Hematopoietic multipotent progenitor cell (in vitro differentiated cells): ENCODE data around the gene TTC1. TPM values are rescaled to one million over a fixed set of nuclear protein-coding genes. Genes with fewer than 3 reads are reported as not detected.
"Not testable (repeated sequence)": the region's sequence is repeated elsewhere in the genome, so short reads cannot be mapped to it uniquely, and the experiment has no call there.

ENCODE experiments used
- DNase-seq, 3 donors: peaks; one replicate each; pipeline ENCODE4 v3.0.0-alpha.2; 2011 to 2015; ENCODE audit warnings: low read depth in 2 of 3, low spot score in 2 of 3
- total RNA-seq: library from RNA; depleted of rRNA; stranded (reverse); fragments of >200 nt; gene quantifications from one replicate; pipeline ENCODE4 v1.2.3, GENCODE V29; 2012

TTC1 gene
- total RNA-seq, 1 donor = 13.5 TPM

DNA sequence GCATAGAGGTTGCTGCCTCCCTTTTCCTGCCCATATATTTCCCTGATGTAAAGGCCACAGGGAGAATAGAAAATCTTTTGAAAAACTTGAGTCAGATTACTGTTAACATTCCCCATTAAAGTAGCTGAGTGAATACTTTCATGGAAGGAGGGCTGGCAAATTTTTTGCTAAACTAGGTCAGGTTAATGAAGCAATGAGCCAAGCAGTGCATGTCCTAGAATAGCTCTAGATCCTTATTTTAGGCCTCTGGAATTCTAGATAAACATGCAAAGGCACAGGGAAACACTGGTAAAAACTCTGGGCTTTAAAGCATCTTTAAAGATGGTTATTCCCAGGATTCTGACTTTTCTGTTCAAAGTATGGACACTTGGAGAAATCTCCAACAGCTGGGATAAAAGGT is 27.9 kb downstream of the TTC1 start:
- no peak for DNase-seq

DNA sequence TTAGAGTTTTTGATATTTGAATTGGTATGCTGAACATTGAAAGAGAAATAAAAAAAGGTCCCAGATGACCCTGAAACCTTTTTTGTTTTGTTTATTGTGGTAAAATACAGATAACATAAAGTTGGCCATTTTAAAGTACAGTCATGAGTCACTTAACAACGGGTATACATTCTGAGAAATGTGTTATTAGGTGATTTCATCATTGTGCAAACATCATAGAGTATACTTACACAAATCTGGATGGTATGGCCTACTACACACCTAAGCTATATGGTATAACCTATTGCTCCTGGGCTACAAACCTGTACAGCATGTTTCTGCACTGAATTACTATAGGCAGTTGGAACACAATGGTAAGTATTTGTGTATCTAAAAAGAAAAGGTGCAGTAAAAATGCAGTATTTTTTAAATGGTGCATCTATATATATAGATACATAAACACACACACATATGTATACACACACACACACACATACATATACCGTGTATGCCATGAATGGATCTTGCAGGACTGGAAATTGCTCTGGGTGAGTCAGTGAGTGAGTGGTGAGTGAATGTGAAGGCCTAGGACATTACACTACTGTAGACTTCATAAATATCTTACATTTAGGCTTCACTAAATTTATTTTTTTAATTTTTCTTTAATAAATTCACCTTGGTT is 31.0 kb downstream of the TTC1 start:
- DNase-seq = no peak

DNA sequence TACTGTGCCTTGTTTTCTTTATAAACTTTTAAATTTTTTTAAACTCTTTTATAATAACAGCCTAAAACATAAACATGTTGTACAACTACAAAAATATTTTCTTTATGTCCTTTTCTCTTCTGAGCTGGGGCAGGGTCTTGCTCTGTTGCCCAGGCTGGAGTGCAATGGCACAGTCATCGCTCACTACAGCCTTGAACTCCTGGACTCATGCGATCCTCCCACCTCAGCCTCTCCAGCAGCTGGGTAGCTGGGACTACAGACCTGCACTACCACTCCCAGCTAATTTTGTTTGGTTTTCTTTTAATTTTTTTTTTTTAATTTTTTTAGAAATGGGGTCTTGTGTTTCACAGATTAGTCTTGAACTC is 31.5 kb downstream of the TTC1 start:
- DNase-seq = no peak

DNA sequence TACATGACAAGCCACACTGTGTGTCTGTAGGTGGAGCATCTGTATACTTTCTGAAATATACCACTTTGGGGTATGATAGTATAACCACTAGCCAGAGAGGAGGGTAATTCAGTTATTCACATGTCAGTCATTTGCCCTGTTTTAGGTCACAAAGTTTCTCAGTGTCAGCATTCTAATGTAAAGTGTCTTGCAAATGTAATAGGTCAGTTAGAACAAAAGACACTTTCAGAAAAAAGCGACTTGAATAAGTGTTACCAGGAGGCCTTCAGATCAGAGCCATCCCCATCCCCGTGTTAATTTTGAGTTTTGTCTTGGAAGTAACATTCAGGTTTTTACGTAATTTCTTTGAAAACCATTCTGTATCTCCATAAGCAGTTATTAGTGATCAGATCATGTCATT is 33.7 kb downstream of the TTC1 start:
- DNase-seq = no peak

DNA sequence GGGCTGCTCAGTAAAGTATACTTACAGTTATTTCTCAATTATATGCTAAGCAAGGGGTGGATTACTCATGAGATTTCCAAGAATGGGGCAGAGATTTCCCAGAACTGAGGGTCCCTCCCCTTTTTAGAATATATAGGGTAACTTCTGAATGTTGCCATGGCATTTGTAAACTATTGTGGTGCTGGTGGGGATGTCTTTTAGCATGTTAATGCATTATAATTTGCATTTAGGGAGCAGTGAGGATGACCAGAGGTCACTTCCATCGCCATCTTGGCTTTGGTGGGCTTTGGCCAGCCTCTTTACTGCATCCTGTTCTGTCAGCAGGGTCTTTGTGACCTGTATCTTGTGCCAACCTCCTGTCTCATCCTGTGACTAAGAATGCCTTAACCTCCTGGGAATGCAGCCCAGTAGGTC is 35.5 kb downstream of the TTC1 start:
- no peak for DNase-seq

DNA sequence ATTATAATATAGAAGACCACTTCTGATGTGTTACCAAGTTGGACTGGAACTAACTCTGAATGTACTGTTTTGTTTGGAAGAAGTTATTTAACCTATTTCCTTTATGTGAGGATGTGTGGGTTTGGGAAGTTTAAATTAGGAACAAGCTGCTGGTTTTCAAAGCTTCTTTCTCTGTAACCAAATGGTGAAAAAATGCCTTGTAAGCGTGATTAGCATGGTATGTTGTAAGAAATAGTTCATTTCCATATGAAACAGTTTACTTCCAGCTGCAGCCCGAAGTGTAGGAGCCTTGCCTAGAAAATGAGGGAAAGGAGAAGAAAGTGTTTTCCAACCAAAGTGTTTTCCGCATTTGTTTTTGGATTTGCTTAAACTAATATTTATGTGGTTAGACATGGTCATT is 36.0 kb downstream of the TTC1 start:
- DNase-seq = no peak

DNA sequence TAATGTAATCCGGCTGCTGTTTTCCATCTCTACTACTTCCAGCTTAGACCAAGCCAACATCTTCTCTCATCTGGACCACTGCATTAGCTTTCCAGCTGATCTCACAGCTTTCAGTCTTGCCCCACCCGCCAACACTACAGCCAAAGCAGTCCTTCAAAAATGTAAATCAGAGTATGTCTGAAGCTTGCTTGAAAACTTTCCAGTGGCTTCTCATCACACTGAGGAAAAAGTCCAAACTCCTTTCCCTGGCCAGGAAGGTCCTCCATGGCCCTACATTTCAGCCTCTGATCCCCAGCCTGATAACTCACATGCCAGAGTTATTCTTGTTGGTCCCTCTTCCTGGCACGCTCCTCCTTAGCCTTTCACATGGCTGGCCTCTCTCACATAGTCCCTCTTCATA is 38.5 kb downstream of the TTC1 start:
- DNase-seq = no peak

DNA sequence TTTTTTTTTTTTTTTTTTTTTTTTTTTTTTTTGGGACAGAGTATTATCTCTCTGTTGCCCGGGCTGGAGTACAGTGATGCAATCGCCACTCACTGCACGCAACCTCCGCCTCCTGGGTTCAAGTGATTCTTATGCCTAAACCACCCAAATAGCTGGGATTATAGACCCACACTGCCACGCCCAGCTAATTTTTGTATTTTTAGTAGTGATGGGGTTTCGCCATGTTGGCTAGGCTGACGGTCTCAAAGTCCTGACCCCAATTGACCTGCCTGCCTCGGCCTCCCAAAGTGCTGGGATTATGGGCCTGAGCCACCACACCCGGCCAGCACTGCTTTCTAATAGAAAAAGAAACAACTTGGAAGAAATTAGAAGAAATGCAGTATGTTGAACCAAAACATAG is 39.2 kb downstream of the TTC1 start:
- no peak for DNase-seq

DNA sequence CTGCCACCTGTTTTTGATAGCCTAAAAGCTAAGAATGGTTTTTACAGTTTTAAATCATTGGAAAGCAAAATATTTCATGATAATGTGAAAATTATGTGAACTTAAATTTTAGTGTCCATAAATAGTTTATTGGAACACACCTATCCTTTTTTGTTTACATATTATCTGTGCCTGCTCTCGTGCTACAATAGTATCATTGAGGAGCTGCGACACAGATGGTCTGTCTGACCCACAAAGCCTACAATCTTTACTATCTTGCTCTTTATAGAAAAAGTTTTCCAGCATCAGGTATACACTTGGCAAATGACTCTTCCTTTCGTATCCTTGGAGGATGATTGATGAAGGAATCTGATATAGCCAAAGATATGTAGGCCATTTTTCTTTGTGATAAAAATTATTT is 40.2 kb downstream of the TTC1 start:
- no peak for DNase-seq

DNA sequence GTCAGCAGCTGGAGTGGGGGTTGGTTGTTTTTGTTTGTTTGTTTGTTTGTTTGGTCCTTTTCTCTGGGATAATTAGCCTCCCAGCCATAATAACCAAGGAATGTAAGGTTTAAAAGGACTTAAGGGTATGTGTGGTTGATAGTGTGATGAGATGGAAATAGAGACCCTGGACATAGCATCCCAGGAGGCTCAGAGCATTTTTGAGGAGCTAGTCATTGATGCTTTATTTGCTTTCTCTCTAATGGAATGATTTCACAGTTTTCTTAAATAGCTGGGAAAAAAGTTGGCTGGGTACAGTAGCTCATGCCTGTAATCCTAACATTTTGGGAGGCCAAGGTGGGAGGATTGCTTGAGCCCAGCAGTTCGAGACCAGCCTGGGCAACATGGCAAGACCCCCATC is 45.1 kb downstream of the TTC1 start:
- DNase-seq = no peak

DNA sequence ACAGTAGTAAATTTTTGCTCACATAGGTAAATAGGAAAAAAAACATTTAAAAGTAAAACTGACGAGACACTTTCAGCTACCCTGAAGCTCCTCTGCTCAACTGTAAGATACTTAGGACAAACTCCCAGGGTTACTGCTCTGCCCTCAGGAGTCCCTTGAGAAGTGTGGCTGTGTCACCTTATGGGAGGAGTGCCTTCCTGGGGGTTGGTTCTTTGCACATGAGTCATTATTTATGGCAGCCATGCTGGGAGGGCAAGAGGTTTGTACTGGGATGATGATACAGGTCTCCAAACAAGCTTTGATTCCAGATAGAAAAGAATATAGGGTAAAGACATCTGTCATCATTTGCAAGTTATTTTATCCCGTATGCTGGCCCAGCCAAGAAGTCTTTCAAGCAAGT is 45.9 kb downstream of the TTC1 start:
- no peak for DNase-seq

DNA sequence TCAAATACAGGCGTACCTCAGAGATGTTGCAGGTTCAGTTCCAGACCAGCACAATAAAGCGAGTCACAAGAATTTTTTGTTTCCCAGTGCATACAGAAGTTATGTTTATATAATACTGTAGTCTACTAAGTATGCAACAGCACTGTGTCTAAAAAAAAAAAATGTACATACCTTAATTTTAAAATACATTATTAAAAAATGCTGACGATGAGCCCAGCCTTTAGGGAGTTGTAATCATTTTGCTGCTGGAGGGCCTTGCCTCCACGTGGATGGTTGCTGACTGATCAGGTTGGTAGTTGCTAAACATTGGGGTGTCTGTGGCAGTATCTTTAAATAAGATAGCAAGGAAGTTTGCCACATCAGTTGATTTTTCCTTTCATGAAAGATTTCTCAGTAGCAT is 48.3 kb downstream of the TTC1 start:
- no peak for DNase-seq

DNA sequence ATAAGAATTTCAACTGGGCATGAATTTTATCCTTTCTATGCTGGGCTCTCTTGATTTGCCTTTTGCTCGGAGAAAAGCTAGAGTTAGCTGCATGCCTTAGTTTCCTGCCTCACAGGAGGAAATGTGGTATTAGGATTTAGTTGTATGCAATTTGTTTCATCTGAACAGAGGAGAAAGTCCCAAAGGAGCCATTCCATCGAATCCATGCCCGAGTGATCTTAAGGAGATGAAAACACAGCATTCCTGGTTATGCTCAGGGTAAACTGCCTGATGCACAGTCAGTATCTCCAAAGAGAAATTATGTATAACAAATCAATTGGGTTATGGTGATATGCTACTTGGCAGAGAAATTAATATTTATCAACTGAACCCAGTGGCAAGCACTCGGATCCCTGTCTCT is 51.1 kb downstream of the TTC1 start:
- DNase-seq = no peak

DNA sequence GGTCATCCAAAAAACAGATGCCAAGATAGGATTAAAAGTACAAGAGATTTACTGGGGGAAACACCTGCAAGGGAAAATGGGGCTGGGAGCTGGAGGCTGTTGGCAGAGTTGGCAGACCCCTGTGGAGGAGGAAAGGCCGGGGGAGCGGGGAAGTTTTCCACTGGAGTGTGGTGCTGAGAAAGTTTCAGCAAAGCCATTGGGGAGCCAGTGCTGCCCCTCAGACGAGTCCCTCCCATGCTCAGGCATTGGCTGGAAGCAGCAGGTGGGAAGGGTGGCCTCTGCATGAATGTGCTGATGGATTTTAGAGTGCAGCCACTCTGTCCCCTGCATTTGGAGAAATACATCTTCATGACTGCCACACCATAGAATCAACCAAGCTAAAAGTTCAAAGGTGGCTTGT is 52.8 kb downstream of the TTC1 start:
- DNase-seq = no peak

DNA sequence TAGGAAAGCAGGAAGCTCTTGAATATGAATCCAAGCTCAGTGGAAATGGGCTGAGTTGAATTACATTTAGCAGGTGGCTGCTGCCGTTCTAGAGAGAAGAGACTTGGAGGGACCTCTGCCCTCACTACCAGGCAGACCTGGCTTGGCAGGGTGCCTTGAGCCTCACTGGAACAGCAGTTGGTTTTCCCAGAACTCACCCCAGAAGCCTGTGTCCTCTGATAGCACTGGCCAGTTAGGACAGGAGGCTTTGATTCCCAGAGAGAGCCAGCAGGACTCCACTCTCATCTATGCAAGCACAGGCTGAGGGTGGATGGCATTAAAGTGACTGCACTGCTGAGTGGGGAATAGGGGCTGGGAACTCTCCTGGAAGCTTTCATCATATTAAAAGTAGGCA is 55.5 kb downstream of the TTC1 start:
- no peak for DNase-seq

DNA sequence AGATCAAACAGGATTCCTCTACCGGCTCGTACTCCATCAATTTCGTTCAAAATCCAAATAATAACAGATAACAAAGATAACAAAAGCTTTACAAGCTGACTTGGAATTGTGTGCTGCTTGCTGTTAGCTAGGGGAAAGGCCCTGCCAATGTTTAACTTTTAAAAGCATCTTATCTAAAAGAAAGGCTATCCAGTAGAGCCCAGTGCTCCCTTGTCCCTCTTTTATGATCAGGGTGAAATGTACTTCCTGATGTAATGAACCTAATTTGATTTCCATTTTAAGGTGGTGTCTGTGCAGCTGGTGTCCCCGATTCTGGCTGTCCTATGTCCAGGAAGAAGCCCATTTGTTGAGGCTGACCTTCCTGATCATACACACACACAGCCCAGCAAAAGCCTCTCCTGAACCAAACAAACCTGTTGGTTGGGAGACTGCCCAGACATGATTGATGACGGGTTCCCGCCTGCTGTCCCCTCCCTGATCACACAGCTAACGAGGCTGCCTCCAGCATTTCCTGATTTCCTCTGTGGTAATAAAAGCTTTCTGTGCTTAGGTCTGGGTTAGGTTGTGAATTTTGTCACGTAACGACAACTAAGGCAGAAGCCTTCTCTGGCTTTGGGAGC is 56.2 kb downstream of the TTC1 start:
- DNase-seq = no peak

DNA sequence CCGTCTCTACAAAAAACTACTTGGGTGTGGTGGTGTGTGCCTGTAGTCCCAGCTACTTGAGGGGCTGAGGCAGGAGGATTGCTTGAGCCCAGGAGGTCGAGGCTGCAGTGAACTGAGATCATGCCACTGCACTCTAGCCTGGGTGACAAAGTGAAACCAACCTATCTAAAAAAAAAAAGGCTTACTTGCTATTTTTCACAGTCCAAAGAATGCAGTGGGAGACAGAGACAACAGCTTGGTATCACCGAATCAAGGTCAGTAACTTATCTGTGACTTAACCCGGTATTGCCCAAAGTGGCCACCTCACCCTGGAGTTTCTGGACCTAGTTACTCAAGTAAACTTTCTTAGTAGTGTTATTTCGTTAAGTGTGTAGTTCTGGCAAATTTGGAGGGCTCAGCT is 60.2 kb downstream of the TTC1 start:
- DNase-seq = not testable (repeated sequence)

DNA sequence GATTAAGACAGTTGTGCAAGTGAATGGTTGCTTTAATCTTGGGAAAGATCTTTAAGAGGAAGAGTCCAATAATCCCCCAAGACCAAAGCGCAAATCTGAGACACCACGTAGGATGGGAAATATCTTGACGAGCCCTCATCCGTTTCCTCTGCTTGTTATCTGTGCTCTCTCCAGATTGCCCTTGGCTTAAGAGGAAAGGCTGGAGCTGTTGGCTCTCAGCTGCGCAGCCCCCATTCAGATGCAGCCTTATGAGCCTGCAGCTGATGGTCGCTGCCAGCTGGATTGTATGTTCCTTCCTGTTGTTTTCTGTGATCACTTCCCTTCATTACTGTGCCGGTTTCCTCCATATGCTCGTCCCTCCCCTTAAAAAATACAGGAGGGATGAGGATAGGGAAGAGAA is 62.6 kb downstream of the TTC1 start:
- peak in 2 of 3 donors; percentile 3 to 22 for DNase-seq

DNA sequence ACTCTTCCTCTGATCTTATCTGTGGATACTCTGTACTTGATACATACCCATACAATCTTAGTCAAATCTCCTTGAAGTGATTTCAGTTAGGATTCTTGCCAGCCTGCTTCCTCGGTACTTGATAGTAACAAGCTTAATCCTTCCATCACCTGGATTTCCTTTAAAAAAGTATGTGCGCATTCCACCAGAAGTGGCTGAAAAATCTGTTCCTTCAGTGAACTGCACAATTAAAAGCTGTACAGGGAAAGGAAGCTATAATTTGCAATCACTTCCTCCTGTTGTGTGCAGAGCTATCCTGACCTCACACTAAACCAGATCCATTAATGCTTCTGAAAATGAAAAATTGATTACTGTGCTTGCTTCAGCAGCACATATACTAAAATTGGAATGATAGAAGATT is 63.0 kb downstream of the TTC1 start:
- DNase-seq = peak in 1 of 3 donors; percentile 1

DNA sequence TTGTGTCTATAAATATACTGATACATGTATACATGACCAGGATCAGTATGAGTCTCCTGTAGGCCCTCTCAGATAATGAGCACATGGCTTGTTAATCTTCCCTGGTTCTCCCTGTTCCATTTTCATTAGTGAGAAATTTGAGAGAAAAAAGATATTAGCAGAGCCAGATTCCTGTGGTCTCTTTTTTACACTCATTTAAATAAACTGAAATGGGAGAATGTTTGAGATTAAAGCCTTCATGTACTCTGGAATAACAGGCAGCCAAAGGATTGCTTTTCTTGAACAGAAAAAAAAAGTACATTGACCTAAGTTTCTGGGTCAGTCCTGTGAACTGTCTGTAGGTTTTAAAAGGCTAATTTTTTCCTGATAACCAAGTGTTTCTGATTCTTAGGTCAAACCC is 66.1 kb downstream of the TTC1 start:
- DNase-seq = no peak

DNA sequence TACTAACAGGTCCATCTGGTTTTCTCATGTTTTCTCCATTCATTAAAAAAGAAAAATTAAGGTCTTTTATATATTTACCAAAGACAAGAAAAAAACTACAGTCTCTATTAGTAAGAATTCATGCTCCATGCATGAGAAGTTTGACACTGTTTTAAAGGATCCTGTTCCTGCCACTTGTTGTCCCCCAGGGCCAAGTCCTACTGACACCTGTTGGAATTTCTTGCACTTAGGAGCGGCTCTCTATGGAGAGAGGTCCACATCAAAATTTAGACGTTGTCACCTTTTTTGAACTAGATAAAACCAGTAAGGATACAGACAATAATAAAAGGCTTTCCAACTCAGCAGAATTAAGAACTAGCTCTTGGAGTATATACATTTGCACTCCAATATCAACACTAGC is 68.1 kb downstream of the TTC1 start:
- DNase-seq = no peak

DNA sequence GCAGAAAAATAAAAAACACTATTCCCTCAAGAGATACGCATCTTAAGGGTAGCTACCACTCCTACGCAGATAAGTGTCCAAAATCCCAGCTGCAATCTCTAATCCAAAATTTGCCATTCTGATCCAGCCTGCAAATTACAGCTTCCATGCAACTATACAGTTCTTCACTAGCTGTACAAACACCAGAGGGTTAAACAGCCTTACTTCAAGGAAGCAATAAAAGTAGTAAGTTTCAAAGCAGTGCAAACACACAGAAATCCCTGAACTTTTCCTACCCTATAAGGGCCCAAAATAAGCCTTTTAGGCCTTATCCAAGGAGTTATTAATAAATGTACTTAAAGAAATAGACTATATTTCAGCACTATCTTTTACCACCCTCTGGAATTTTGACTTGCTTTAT is 70.8 kb downstream of the TTC1 start:
- DNase-seq = no peak

DNA sequence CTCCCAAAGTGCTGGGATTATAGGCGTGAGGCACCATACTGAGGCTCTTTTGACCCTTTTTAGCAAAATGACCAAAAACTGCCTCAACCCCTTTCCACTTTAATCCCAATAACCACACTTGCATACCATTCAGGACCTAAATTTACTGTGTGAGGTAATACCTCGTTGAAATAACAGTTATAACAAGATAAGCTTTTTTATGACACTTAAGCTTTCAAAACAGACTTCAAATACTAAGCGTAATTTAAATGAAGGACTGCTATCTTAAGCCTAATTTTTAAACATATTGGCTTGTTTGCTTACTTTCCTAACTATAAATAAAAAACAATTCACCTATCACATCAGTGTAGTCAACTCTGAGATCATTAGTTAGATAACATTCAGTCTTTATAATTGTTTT is 72.6 kb downstream of the TTC1 start:
- DNase-seq = no peak
